ENCODE results near the gene ZNF608.
A peak's percentile ranks its signal among the peaks of the same experiment; 100 is the strongest.

Gene ZNF608

GRCh38 chr5:124706729-124707361 lies 39.6 kb downstream of the ZNF608 start:
- H3K4me3 ChIP-seq (ENCODE audit: low read depth, low read length) = peak overlapping the region; percentile 8; the same call in 1 of the 2 replicates
- H3K27ac ChIP-seq = peak overlapping the region; percentile 46
- no peaks in the 10 kb centered on the region for H3K9me3 ChIP-seq (ENCODE audit: severe bottlenecking)
- H3K27me3 ChIP-seq (ENCODE audit: insufficient read depth, low read depth, severe bottlenecking) = no peaks in the 10 kb centered on the region
- TF ChIP-seq CTCF (IDR thresholded peaks at IDR 0.05; ENCODE audit: low read depth, low read length) = no peak
- DNase-seq = peak; percentile 69
- no peaks in the 10 kb centered on the region for H3K36me3 ChIP-seq

GRCh38 chr5:124706051-124706450 lies 40.4 kb downstream of the ZNF608 start:
- H3K27me3 ChIP-seq (ENCODE audit: insufficient read depth, low read depth, severe bottlenecking) = no peaks in the 10 kb centered on the region
- no peak for TF ChIP-seq CTCF (IDR thresholded peaks at IDR 0.05; ENCODE audit: low read depth, low read length)
- no peaks in the 10 kb centered on the region for H3K9me3 ChIP-seq (ENCODE audit: severe bottlenecking)
- no peak overlapping the region for H3K4me3 ChIP-seq (ENCODE audit: low read depth, low read length)
- peaks cover 3% of the 10 kb centered on the region for H3K36me3 ChIP-seq
- DNase-seq = no peak
- H3K27ac ChIP-seq = peak overlapping the region; percentile 46

- no peak for TF ChIP-seq CTCF (IDR thresholded peaks at IDR 0.05; ENCODE audit: low read depth, low read length)
- H3K9me3 ChIP-seq (ENCODE audit: severe bottlenecking) = no peaks in the 10 kb centered on the region
Measured at GRCh38 chr5:124705577-124705976, 40.9 kb downstream of the ZNF608 start.

GRCh38 chr5:124704594-124705284 lies 41.7 kb downstream of the ZNF608 start:
- H3K4me3 ChIP-seq (ENCODE audit: low read depth, low read length) = no peak overlapping the region
- H3K27ac ChIP-seq = peak overlapping the region; percentile 30
- TF ChIP-seq CTCF (IDR thresholded peaks at IDR 0.05; ENCODE audit: low read depth, low read length) = no peak
- peaks cover 12% of the 10 kb centered on the region for H3K36me3 ChIP-seq
- DNase-seq = no peak
- no peaks in the 10 kb centered on the region for H3K9me3 ChIP-seq (ENCODE audit: severe bottlenecking)
- no peaks in the 10 kb centered on the region for H3K27me3 ChIP-seq (ENCODE audit: insufficient read depth, low read depth, severe bottlenecking)

More at GRCh38 chr5:124705577-124705976, 40.9 kb downstream of the ZNF608 start:
- Histone ChIP-seq H3K27me3 (ENCODE audit: insufficient read depth, low read depth, severe bottlenecking) (no peaks in the 10 kb centered on the region), H3K36me3 (peaks cover 8% of the 10 kb centered on the region), H3K4me3 (ENCODE audit: low read depth, low read length) (no peak overlapping the region), H3K27ac (peak overlapping the region; percentile 46)
- DNase-seq = peak; percentile 47

GRCh38 chr5:124703995-124704394 lies 42.4 kb downstream of the ZNF608 start:
- TF ChIP-seq CTCF (IDR thresholded peaks at IDR 0.05; ENCODE audit: low read depth, low read length) = no peak
- H3K27me3 ChIP-seq (ENCODE audit: insufficient read depth, low read depth, severe bottlenecking) = no peaks in the 10 kb centered on the region
- no peak overlapping the region for H3K4me3 ChIP-seq (ENCODE audit: low read depth, low read length)
- H3K9me3 ChIP-seq (ENCODE audit: severe bottlenecking) = no peaks in the 10 kb centered on the region
- no peak overlapping the region for H3K27ac ChIP-seq
- H3K36me3 ChIP-seq = peaks cover 17% of the 10 kb centered on the region
- no peak for DNase-seq
